Natural killer cell (primary cell): Measurements from ENCODE around the gene LSM4. TPM values are rescaled to one million over a fixed set of nuclear protein-coding genes. Genes with fewer than 3 reads are reported as not detected.
A peak's percentile ranks its signal among the peaks of the same experiment; 100 is the strongest.

Experiments
- ATAC-seq, 3 donors: fragments of 150-1000 bp in 2 of 3; fragments of 200-7000 bp in 1 of 3; cut with Tn5 transposase; 1 replicate in 1 of 3; 2 replicates in 2 of 3; pipeline ENCODE4 v1.10.0; 2021; ENCODE audit warnings: mild to moderate bottlenecking in 2 of 3, moderate library complexity in 2 of 3
- DNase-seq, 2 donors: peaks; one replicate each; pipeline versions ENCODE4 v3.0.0 to v3.0.0-alpha.2; 2013 to 2021; ENCODE audit warnings: mixed read lengths in 1 of 2
- H3K27ac ChIP-seq: one replicate; pipeline ENCODE4 v1.5.1; 2013; ENCODE audit warnings: mild to moderate bottlenecking, low read length
- H3K27me3 ChIP-seq: one replicate; pipeline ENCODE4 v1.6.1; 2013; ENCODE audit warnings: low read length; ENCODE audit not compliant: control insufficient read depth, insufficient read depth
- H3K36me3 ChIP-seq: one replicate; pipeline ENCODE4 v1.6.1; 2013; ENCODE audit warnings: low read length; ENCODE audit not compliant: control insufficient read depth, insufficient read depth
- H3K4me1 ChIP-seq: one replicate; pipeline ENCODE4 v1.6.1; 2013; ENCODE audit warnings: low read length; ENCODE audit not compliant: control insufficient read depth, insufficient read depth
- H3K4me3 ChIP-seq: one replicate; pipeline ENCODE4 v1.5.1; 2013; ENCODE audit warnings: low read length
- H3K9me3 ChIP-seq: one replicate; pipeline ENCODE4 v1.6.1; 2013; ENCODE audit warnings: low read length; ENCODE audit not compliant: control insufficient read depth, insufficient read depth
- H3K27ac Mint-ChIP-seq, 2 donors: one replicate each; pipeline ENCODE4 v1.8.0; 2022; ENCODE audit warnings: mild to moderate bottlenecking in 2 of 2, mixed read lengths in 2 of 2, moderate library complexity in 1 of 2
- H3K27me3 Mint-ChIP-seq, 2 donors: one replicate each; pipeline ENCODE4 v1.8.0; 2022; ENCODE audit warnings: low read depth in 2 of 2, mixed read lengths in 2 of 2
- H3K36me3 Mint-ChIP-seq: one replicate; pipeline ENCODE4 v1.8.0; 2022; ENCODE audit warnings: mixed read lengths
- H3K4me1 Mint-ChIP-seq, 2 donors: one replicate each; pipeline ENCODE4 v1.8.0; 2022; ENCODE audit warnings: mixed read lengths in 2 of 2
- H3K4me3 Mint-ChIP-seq: one replicate; pipeline ENCODE4 v1.8.0; 2022; ENCODE audit warnings: mild to moderate bottlenecking, moderate library complexity, mixed read lengths
- H3K9me3 Mint-ChIP-seq, 2 donors: one replicate each; pipeline ENCODE4 v1.8.0; 2022; ENCODE audit warnings: mixed read lengths in 2 of 2
- CTCF ChIP-seq: fragments of 200-600 bp; IDR thresholded peaks from one replicate; pipeline ENCODE4 v1.8.0; 2022; ENCODE audit warnings: antibody characterized with exemption
- WGBS: methylation state at CpG from one replicate; pipeline ENCODE4 v1.1.7; 2013; ENCODE audit warnings: missing lambda C conversion rate; ENCODE audit not compliant: insufficient coverage; 5-methylcytosine and 5-hydroxymethylcytosine counted together
- intact Hi-C: fragments of 100-400 bp; cut with micrococcal nuclease; formaldehyde crosslinking; loops from one replicate; pipeline ENCODE4 v1.14.2; 2022
- total RNA-seq, 4 donors: library from RNA; stranded (reverse); fragments of 120-200 nt in 1 of 4; gene quantifications; one replicate each; pipeline versions ENCODE4 v1.2.3 to v1.2.4, GENCODE V29; 2013 to 2022

LSM4 gene
- total RNA-seq, 3 donors from 2014 or later (not counting 1 experiment from before 2014, with no cell fraction given): 42.4 to 60.8 (median 44.8) TPM

GRCh38 chr19:18342090-18342632 is 19.3 kb upstream of the LSM4 start:
- Mint-ChIP-seq H3K27me3 (no peaks in the 10 kb centered on the region), H3K4me1 (peaks cover 24 to 28% of the 10 kb centered on the region in 2 donors), H3K36me3 (no peaks in the 10 kb centered on the region), H3K9me3 (no peaks in the 10 kb centered on the region), H3K27ac (peak overlapping the region; percentile 79 to 86), H3K4me3 (peak overlapping the region; percentile 88)
- no peak overlapping the region for H3K27ac ChIP-seq
- DNase-seq (no peak), ATAC-seq (no peak)
- no peak overlapping the region for H3K4me3 ChIP-seq
- intact Hi-C loops: no loop called here
- no peak for TF ChIP-seq CTCF
- H3K4me1 ChIP-seq: peaks cover 20% of the 10 kb centered on the region
- H3K36me3 ChIP-seq: peaks cover 7% of the 10 kb centered on the region
- no peaks in the 10 kb centered on the region for H3K27me3 ChIP-seq
- no peaks in the 10 kb centered on the region for H3K9me3 ChIP-seq
- WGBS: 90% methylated on average over 8 of the region's 8 CpGs

GRCh38 chr19:18340990-18341868 is 18.4 kb upstream of the LSM4 start:
- DNase-seq (peak; percentile 56 to 73), ATAC-seq (peak; percentile 72 to 83 (median 79))

GRCh38 chr19:18340190-18340989 is 17.5 kb upstream of the LSM4 start, which contains the start of gene PGPEP1:
Gene PGPEP1, plus strand, starts transcription at chr19:18340598. Its CDS starts 84 bp downstream, at chr19:18340682.
- H3K27ac Mint-ChIP-seq: peak within 1 kb of the TSS; percentile 79 to 86
- DNase-seq (peak; percentile 65 to 79), ATAC-seq (peak; percentile 58 to 81 (median 78))
- H3K36me3 Mint-ChIP-seq: no peaks in the 10 kb centered on the region
- peak within 1 kb of the TSS; percentile 76 for H3K27ac ChIP-seq
- intact Hi-C loops: no loop called here
- peaks cover 20% of the 10 kb centered on the region for H3K4me1 ChIP-seq
- peak within 1 kb of the TSS; percentile 88 for H3K4me3 Mint-ChIP-seq
- WGBS: 3% methylated on average over 69 of the region's 69 CpGs
- H3K4me3 ChIP-seq: peak within 1 kb of the TSS; percentile 94
- peak; percentile 0 for TF ChIP-seq CTCF
- peaks cover 7% of the 10 kb centered on the region for H3K36me3 ChIP-seq
- no peaks in the 10 kb centered on the region for H3K27me3 Mint-ChIP-seq
- H3K9me3 Mint-ChIP-seq: no peaks in the 10 kb centered on the region
- H3K4me1 Mint-ChIP-seq: peaks cover 16% of the 10 kb centered on the region in 2 donors
- no peaks in the 10 kb centered on the region for H3K9me3 ChIP-seq
- no peaks in the 10 kb centered on the region for H3K27me3 ChIP-seq

More at GRCh38 chr19:18340990-18341868, 18.4 kb upstream of the LSM4 start:
- H3K9me3 Mint-ChIP-seq: no peaks in the 10 kb centered on the region
- H3K36me3 Mint-ChIP-seq: no peaks in the 10 kb centered on the region
- H3K27ac Mint-ChIP-seq: peak overlapping the region; percentile 79 to 86
- Histone ChIP-seq H3K27ac (peak overlapping the region; percentile 76), H3K4me1 (peaks cover 20% of the 10 kb centered on the region), H3K9me3 (no peaks in the 10 kb centered on the region), H3K27me3 (no peaks in the 10 kb centered on the region), H3K36me3 (peaks cover 7% of the 10 kb centered on the region), H3K4me3 (peak overlapping the region; percentile 94)
- under 1% methylated on average over 14 of the region's 18 CpGs for WGBS
- peaks cover 19 to 20% of the 10 kb centered on the region in 2 donors for H3K4me1 Mint-ChIP-seq
- H3K27me3 Mint-ChIP-seq: no peaks in the 10 kb centered on the region
- intact Hi-C loops: no loop called here
- H3K4me3 Mint-ChIP-seq: peak overlapping the region; percentile 88
- peak; percentile 3 for TF ChIP-seq CTCF
